Measurements from ENCODE around the gene VIL1. TPM values are rescaled to one million over a fixed set of nuclear protein-coding genes. Genes with fewer than 3 reads are reported as not detected.

VIL1 gene
- under 0.01 TPM in 2 replicates for total RNA-seq

GRCh38 chr2:218418717-218419458 is at the start of gene VIL1:
VIL1 (plus strand) TSS chr2:218419123; CDS start chr2:218423779, 4,656 bp downstream.

GRCh38 chr2:218381916-218382366 is 37.0 kb upstream of the VIL1 start, which contains the start of gene SLC11A1:
SLC11A1 (plus strand) TSS chr2:218382273; CDS start chr2:218382369, 96 bp downstream.

GRCh38 chr2:218399391-218400166 is 19.3 kb upstream of the VIL1 start, which contains the start of gene CTDSP1:
CTDSP1 (plus strand) TSS chr2:218399868; CDS start chr2:218400091, 223 bp downstream.

Small RNA genes within 50 kb of the gene (small RNA-seq; reads per million reads assigned to genes)
- 4,016 reads per million, percentile 100 among the genes with 10 or more reads in this experiment for gene MIR26B

Other genes with a start within 250 kb of the VIL1 start
- 305 and 318 TPM in 2 replicates for gene ARPC2, start 201.9 kb upstream of the VIL1 start, total RNA-seq
- gene GPBAR1, start 158.1 kb upstream of the VIL1 start, total RNA-seq, result 0.11 and 0.26 TPM in 2 replicates
- 77.2 and 77.5 TPM in 2 replicates for gene AAMP, start 149.0 kb upstream of the VIL1 start, total RNA-seq
- gene PNKD, start 148.6 kb upstream of the VIL1 start, total RNA-seq, result 18.7 and 19.5 TPM in 2 replicates
- 230 and 339 TPM in 2 replicates for gene TMBIM1, start 126.6 kb upstream of the VIL1 start, total RNA-seq
- gene CATIP, start 62.3 kb upstream of the VIL1 start, total RNA-seq, result 0.26 TPM in 1 of 2 replicates, not detected in the other
- 0.32 and 1.3 TPM in 2 replicates for gene SLC11A1, start 36.9 kb upstream of the VIL1 start, total RNA-seq
- 59.2 and 69.6 TPM in 2 replicates for gene CTDSP1, start 19.3 kb upstream of the VIL1 start, total RNA-seq
- gene USP37, start 149.2 kb downstream of the VIL1 start, total RNA-seq, result 14.8 and 15.6 TPM in 2 replicates
- gene CNOT9, start 149.7 kb downstream of the VIL1 start, total RNA-seq, result 61.5 and 71.0 TPM in 2 replicates
- gene PLCD4, start 188.8 kb downstream of the VIL1 start, total RNA-seq, result 14.0 and 14.2 TPM in 2 replicates
- 13.4 and 15.5 TPM in 2 replicates for gene ZNF142, start 240.5 kb downstream of the VIL1 start, total RNA-seq
- gene BCS1L, start 240.6 kb downstream of the VIL1 start, total RNA-seq, result 23.1 and 26.0 TPM in 2 replicates

Data from articular chondrocyte of knee joint (primary cell).